Natural killer cell (primary cell): Measurements from ENCODE around the gene SMPDL3A. TPM values are rescaled to one million over a fixed set of nuclear protein-coding genes. Genes with fewer than 3 reads are reported as not detected.
"Not testable (repeated sequence)": the region's sequence is repeated elsewhere in the genome, so short reads cannot be mapped to it uniquely, and the experiment has no call there.

Experiments
- ATAC-seq, 3 donors: fragments of 150-1000 bp in 2 of 3; fragments of 200-7000 bp in 1 of 3; cut with Tn5 transposase; 1 replicate in 1 of 3; 2 replicates in 2 of 3; pipeline ENCODE4 v1.10.0; 2021; ENCODE audit warnings: mild to moderate bottlenecking in 2 of 3, moderate library complexity in 2 of 3
- DNase-seq, 2 donors: peaks; one replicate each; pipeline versions ENCODE4 v3.0.0 to v3.0.0-alpha.2; 2013 to 2021; ENCODE audit warnings: mixed read lengths in 1 of 2
- H3K27ac ChIP-seq: one replicate; pipeline ENCODE4 v1.5.1; 2013; ENCODE audit warnings: mild to moderate bottlenecking, low read length
- H3K27me3 ChIP-seq: one replicate; pipeline ENCODE4 v1.6.1; 2013; ENCODE audit warnings: low read length; ENCODE audit not compliant: control insufficient read depth, insufficient read depth
- H3K36me3 ChIP-seq: one replicate; pipeline ENCODE4 v1.6.1; 2013; ENCODE audit warnings: low read length; ENCODE audit not compliant: control insufficient read depth, insufficient read depth
- H3K4me1 ChIP-seq: one replicate; pipeline ENCODE4 v1.6.1; 2013; ENCODE audit warnings: low read length; ENCODE audit not compliant: control insufficient read depth, insufficient read depth
- H3K4me3 ChIP-seq: one replicate; pipeline ENCODE4 v1.5.1; 2013; ENCODE audit warnings: low read length
- H3K9me3 ChIP-seq: one replicate; pipeline ENCODE4 v1.6.1; 2013; ENCODE audit warnings: low read length; ENCODE audit not compliant: control insufficient read depth, insufficient read depth
- H3K27ac Mint-ChIP-seq, 2 donors: one replicate each; pipeline ENCODE4 v1.8.0; 2022; ENCODE audit warnings: mild to moderate bottlenecking in 2 of 2, mixed read lengths in 2 of 2, moderate library complexity in 1 of 2
- H3K27me3 Mint-ChIP-seq, 2 donors: one replicate each; pipeline ENCODE4 v1.8.0; 2022; ENCODE audit warnings: low read depth in 2 of 2, mixed read lengths in 2 of 2
- H3K36me3 Mint-ChIP-seq: one replicate; pipeline ENCODE4 v1.8.0; 2022; ENCODE audit warnings: mixed read lengths
- H3K4me1 Mint-ChIP-seq, 2 donors: one replicate each; pipeline ENCODE4 v1.8.0; 2022; ENCODE audit warnings: mixed read lengths in 2 of 2
- H3K4me3 Mint-ChIP-seq: one replicate; pipeline ENCODE4 v1.8.0; 2022; ENCODE audit warnings: mild to moderate bottlenecking, moderate library complexity, mixed read lengths
- H3K9me3 Mint-ChIP-seq, 2 donors: one replicate each; pipeline ENCODE4 v1.8.0; 2022; ENCODE audit warnings: mixed read lengths in 2 of 2
- CTCF ChIP-seq: fragments of 200-600 bp; IDR thresholded peaks from one replicate; pipeline ENCODE4 v1.8.0; 2022; ENCODE audit warnings: antibody characterized with exemption
- WGBS: methylation state at CpG from one replicate; pipeline ENCODE4 v1.1.7; 2013; ENCODE audit warnings: missing lambda C conversion rate; ENCODE audit not compliant: insufficient coverage; 5-methylcytosine and 5-hydroxymethylcytosine counted together
- intact Hi-C: fragments of 100-400 bp; cut with micrococcal nuclease; formaldehyde crosslinking; loops from one replicate; pipeline ENCODE4 v1.14.2; 2022
- total RNA-seq, 4 donors: library from RNA; stranded (reverse); fragments of 120-200 nt in 1 of 4; gene quantifications; one replicate each; pipeline versions ENCODE4 v1.2.3 to v1.2.4, GENCODE V29; 2013 to 2022

SMPDL3A gene, protein sequence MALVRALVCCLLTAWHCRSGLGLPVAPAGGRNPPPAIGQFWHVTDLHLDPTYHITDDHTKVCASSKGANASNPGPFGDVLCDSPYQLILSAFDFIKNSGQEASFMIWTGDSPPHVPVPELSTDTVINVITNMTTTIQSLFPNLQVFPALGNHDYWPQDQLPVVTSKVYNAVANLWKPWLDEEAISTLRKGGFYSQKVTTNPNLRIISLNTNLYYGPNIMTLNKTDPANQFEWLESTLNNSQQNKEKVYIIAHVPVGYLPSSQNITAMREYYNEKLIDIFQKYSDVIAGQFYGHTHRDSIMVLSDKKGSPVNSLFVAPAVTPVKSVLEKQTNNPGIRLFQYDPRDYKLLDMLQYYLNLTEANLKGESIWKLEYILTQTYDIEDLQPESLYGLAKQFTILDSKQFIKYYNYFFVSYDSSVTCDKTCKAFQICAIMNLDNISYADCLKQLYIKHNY
- total RNA-seq, result 1 to 10 TPM; 1.1 to 4.3 (median 3.9) TPM
- 1.4 TPM for total RNA-seq (2013)

- H3K4me1 Mint-ChIP-seq, result peaks cover 22 to 24% of the 10 kb centered on the region in 2 donors
- Histone ChIP-seq H3K4me1 (peaks cover 10% of the 10 kb centered on the region), H3K4me3 (peak within 1 kb of the TSS; percentile 38), H3K9me3 (no peaks in the 10 kb centered on the region), H3K27me3 (no peaks in the 10 kb centered on the region), H3K36me3 (no peaks in the 10 kb centered on the region), H3K27ac (peak within 1 kb of the TSS; percentile 46)
- H3K4me3 Mint-ChIP-seq, result peak within 1 kb of the TSS; percentile 85
- DNase-seq (peak; percentile 12 to 21), ATAC-seq (peak; percentile 70 to 79 (median 71))
- intact Hi-C loops, result no loop called here
- TF ChIP-seq CTCF, result no peak
- under 1% methylated on average over 71 of the region's 71 CpGs for WGBS
- H3K27me3 Mint-ChIP-seq, result peaks cover 45 to 69% of the 10 kb centered on the region in 2 donors
- no peaks in the 10 kb centered on the region for H3K36me3 Mint-ChIP-seq
- no peaks in the 10 kb centered on the region for H3K9me3 Mint-ChIP-seq
- peak within 1 kb of the TSS in 1 of 2 donors; percentile 70 for H3K27ac Mint-ChIP-seq
Measured at GRCh38 chr6:122789182-122790027, at the start of gene SMPDL3A. TSS of gene SMPDL3A (plus strand) at chr6:122789258. CDS start at chr6:122789347, 89 bp downstream.

- no peak for TF ChIP-seq CTCF
- no peaks in the 10 kb centered on the region for H3K36me3 Mint-ChIP-seq
- Histone ChIP-seq H3K27me3 (peaks cover 2% of the 10 kb centered on the region), H3K4me3 (no peak overlapping the region), H3K9me3 (no peaks in the 10 kb centered on the region), H3K4me1 (no peaks in the 10 kb centered on the region), H3K36me3 (no peaks in the 10 kb centered on the region), H3K27ac (no peak overlapping the region)
- intact Hi-C loops, result no loop called here
- H3K4me3 Mint-ChIP-seq, result no peak overlapping the region
- no CpG with 5 or more reads among the region's 2 CpGs for WGBS
- peaks cover 2 to 5% of the 10 kb centered on the region in 2 donors for H3K27me3 Mint-ChIP-seq
- DNase-seq, result no peak
- no peaks in the 10 kb centered on the region for H3K4me1 Mint-ChIP-seq
- ATAC-seq, result no peak
- H3K9me3 Mint-ChIP-seq, result no peaks in the 10 kb centered on the region
- no peak overlapping the region for H3K27ac Mint-ChIP-seq
Measured at GRCh38 chr6:122740091-122740490, 49.0 kb upstream of the SMPDL3A start.

GRCh38 chr6:122740936-122741335 is 48.1 kb upstream of the SMPDL3A start:
- Histone ChIP-seq H3K36me3 (no peaks in the 10 kb centered on the region), H3K27me3 (peaks cover 2% of the 10 kb centered on the region), H3K4me3 (no peak overlapping the region), H3K27ac (no peak overlapping the region), H3K4me1 (no peaks in the 10 kb centered on the region), H3K9me3 (no peaks in the 10 kb centered on the region)
- H3K4me1 Mint-ChIP-seq, result no peaks in the 10 kb centered on the region
- no peak overlapping the region for H3K27ac Mint-ChIP-seq
- 70% methylated on average over 2 of the region's 2 CpGs for WGBS
- H3K4me3 Mint-ChIP-seq, result no peak overlapping the region
- no peaks in the 10 kb centered on the region for H3K27me3 Mint-ChIP-seq
- no peak for TF ChIP-seq CTCF
- H3K36me3 Mint-ChIP-seq, result no peaks in the 10 kb centered on the region
- intact Hi-C loops, result no loop called here
- H3K9me3 Mint-ChIP-seq, result no peaks in the 10 kb centered on the region
- DNase-seq (no peak), ATAC-seq (no peak)

- peak in 1 of 2 donors; percentile 17 for DNase-seq
- ATAC-seq, H3K27me3 Mint-ChIP-seq, H3K4me3 Mint-ChIP-seq, H3K27ac Mint-ChIP-seq, H3K27me3 ChIP-seq, intact Hi-C loops, H3K27ac ChIP-seq, H3K9me3 Mint-ChIP-seq, H3K9me3 ChIP-seq, H3K4me3 ChIP-seq, H3K4me1 ChIP-seq, H3K36me3 Mint-ChIP-seq, H3K36me3 ChIP-seq: not testable (repeated sequence)
- peaks cover 13 to 14% of the 10 kb centered on the region in 2 donors for H3K4me1 Mint-ChIP-seq
- whole genome bisulfite sequencing, result 44% methylated on average over 7 of the region's 8 CpGs
Measured at GRCh38 chr6:122744247-122744646, 44.8 kb upstream of the SMPDL3A start.

DNA sequence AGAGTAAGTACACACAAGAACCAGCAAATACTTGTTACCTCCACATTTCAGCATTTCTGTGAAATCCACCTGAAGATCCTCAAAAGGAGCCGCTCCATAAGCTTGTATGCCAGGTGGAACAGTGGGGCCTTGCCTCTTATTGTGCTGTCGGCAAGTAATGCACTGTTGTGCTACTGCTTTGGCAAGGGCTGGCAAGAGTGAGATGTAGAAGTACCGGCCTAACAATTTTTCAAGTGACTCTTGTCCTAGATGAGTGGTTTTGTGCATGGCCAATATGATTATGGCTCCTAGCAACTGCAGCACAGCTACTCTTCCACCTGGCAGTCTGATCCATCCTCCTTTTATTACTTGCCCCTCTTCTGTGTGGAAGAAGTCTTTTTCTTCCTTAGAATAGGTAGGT is 44.2 kb upstream of the SMPDL3A start:
- intact Hi-C loops, H3K4me3 ChIP-seq, H3K27me3 ChIP-seq, H3K27ac ChIP-seq, H3K4me3 Mint-ChIP-seq, H3K4me1 ChIP-seq, H3K36me3 ChIP-seq, ATAC-seq, H3K27ac Mint-ChIP-seq, H3K27me3 Mint-ChIP-seq, DNase-seq, H3K36me3 Mint-ChIP-seq, H3K9me3 ChIP-seq, H3K9me3 Mint-ChIP-seq: not testable (repeated sequence)
- WGBS, result 90% methylated on average over 3 of the region's 3 CpGs
- H3K4me1 Mint-ChIP-seq, result peaks cover 13 to 14% of the 10 kb centered on the region in 2 donors
